Stimulated activated CD8-positive, alpha-beta memory T cell treated with anti-CD3 and anti-CD28 coated beads, Interleukin-2, amount 100 ng/mL, for 48 hours (primary cell): ENCODE results near the gene MYH11.
"Not testable (repeated sequence)": the region's sequence is repeated elsewhere in the genome, so short reads cannot be mapped to it uniquely, and the experiment has no call there.

Experiments
- DNase-seq, 2 donors: peaks; one replicate each; pipeline ENCODE4 v3.0.0-alpha.2; 2020; ENCODE audit warnings: low read depth in 2 of 2

The MYH11 gene

DNA sequence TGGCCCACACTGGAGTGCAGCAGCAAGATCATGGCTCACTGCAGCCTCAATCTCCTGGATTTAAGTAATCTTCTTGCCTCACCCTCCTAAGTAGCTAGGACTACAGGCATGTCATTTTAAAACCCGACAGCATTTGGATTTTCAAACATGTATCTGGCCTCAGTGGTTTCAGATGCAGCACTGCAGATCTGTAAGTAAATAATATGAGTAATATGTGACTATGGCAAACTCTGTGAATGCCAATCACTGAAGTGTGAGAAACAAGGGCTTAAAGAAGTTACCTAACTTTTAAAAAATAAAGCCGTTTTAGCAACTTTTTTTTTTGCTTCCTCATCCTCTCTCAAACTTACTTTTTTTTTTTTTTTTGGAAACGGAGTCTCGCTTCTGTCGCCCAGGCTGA is 19.7 kb upstream of the MYH11 start:
- DNase-seq: no peak

DNA sequence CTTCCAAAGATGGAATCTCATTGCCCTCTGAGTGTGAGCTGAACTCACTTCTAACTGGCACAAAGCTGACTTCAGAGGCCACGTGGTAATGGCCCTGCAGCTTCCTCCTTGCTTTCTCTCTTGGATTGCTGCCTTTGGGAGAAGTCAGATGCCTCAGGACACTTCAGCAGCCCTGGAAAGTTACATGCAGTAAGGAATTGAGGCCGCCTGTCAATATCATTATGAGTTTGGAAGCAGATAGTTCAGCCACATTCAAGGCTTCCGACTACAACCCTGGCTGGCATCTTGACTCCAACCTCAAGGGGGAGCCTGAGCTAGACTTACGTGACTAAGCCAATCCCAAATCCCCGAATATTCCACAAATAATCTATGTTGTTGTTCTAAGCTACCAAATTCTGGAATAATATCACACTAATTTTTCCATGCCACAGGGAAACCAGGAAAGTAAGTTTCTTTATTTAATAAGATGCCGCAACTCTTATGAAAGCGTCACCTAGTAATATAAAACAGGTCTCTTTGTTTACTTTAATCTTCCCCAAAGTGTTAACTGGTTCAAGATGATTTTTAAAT is 18.0 kb upstream of the MYH11 start:
- DNase-seq: no peak

DNA sequence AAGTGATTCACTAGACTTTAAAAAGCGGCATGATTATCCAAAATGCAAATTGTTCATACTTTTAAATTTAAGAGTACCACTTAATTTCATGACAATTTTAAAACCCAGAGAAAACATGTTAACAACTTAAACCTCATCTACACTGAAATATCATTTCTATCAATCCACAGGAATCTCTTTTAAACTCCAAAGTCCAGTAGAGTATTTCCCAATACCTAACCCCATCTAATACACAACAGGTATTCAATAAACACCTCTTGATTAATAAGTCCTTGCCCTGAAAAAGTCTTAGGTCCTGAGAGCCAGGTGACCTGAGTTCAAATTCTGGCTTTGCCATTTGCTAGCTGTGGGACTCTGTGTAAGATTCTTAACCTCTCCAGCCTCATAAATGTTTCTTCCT is 16.9 kb upstream of the MYH11 start:
- no peak for DNase-seq

DNA sequence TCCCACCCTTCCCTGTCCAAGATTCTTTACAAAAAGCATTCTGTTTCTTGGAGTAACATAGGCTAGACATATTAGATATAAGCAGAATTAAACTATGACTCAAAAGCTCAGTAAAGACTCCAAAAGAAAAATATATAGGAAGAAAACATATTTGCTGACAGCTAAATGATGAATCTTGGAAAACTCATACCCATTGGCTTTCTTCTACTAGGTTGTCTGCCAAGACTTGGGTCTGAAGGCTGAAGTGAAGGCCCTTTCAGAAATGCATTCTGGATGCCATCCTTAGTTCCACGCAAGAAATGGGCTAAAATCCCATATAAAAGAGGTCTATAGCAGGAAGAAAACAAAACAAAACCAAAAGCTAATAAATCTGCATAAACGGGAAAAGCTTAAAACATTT is 16.5 kb upstream of the MYH11 start:
- DNase-seq: no peak

DNA sequence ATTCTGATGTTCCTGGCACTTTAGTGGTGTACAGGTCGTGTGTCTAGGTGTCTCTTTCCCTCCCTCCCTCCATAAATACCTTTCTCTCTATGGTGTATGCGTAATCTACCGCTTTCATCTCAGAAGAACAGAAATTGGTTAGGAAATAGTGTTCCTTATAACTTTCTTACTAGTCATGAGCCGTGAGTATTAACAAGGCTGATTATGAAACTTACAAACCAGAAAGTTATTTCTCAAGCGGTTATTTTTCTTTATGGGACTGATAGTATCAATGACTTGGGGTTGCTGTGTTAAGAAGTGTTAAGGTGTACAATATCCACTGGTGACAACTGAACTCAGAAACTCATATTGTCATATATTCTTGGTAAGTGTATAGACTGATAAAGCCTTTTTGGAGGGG is 13.2 kb upstream of the MYH11 start:
- DNase-seq: no peak

DNA sequence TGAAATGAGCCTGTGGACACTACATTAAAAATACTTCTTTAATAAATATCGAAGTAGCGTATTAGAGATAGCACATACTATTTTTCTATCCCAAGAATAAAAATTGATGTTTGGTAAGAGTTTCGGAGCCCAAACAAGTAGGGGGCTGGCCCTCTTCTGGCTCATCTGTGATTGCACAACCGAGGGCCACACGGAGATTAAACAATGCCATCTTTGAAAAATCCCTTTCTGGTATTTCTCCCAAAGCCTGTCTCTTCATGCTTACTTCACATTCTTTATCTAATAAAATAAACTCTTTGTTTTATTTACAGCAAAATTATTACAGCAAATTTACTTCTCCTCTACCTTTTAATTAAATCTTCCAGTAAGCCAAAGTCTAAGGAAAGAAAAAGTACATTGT is 9.6 kb upstream of the MYH11 start:
- DNase-seq: no peak

DNA sequence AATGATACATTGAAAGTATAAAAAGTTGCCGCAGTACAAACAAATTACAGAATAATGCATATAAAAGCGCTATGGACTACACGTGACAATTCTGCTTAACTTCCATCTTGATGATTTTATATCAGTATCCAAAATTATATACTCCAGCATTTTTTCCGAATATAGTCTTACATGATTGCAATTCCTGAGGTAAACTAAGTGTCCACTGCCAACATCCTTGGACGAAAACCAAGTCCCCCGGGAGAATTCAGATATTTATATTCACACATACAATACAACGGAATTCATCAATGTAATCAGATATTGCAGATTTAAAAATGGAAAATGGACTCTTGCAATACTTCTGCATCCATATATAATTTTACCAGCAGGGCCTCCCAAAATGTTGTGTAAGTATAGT is 8.9 kb upstream of the MYH11 start:
- DNase-seq: no peak

DNA sequence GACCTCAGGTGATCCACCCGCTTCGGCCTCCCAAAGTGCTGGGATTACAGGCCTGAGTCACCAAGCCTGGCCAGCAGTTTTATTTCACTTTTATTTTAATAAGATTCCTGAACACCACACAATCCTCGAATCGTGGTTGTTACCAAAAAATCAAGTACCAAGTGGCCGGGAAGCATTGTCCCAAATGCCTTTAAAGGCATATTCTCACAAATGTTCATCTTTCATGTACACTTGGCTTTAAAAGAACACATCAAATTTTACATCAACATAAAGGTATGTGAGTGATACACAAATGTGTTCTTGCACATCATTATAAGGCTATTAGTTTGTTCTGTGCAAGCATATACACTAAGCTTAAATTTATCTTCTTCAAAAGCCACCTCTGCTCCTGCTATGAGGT is 8.1 kb upstream of the MYH11 start:
- no peak for DNase-seq

DNA sequence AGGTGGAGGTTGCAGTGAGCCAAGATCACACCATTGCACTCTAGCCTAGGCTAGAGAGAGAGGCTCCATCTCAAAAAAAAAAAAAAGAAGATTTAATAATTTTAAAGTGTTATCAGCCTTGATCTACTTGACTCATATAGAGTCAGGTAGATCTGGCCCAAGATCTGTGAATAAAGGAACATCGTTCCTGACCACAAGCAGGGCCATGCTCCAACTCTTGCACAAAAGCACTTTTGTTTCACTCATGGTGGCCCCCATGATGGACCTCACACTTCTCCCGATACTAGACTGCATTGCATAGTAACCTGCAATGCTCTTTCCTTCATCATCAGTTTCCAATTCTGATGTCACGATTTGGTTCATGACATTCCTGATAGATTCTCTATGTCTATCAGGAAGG is 5.2 kb upstream of the MYH11 start:
- no peak for DNase-seq

DNA sequence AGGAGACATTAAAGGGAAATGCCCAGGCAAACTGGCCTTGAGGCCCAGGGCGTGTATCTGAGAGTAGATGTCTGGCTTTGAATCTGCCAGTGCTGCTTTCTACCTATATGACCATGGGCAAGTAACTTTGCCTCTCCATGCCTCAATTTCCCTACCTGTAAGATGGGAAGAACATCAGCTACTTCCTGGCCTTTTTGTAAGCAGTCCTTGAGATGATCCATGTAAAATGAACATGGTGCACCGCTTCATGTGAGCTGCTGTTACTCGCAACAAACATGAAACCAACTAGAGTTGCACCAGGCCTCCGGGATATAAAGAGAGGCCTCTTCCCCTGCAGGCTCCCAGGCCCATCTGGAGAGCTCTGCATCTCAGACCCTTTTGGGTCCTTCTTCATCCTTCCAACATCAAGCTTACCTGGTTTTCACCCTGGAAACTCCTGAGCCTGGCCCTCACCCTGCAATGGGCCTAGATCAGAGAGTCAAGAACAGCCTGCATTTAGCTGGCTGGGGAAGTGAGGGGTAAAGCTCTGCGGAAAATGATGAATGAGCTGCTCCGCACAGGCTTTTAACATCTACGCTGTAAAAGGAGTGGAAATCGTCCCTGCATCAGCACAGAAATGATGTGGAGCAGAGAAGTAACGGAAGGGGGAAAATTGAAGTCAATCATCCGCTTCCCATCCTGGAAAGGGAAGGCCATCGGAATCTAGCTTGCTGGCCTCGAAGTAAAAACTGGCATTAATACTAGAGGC is 2.3 kb upstream of the MYH11 start:
- no peak for DNase-seq

DNA sequence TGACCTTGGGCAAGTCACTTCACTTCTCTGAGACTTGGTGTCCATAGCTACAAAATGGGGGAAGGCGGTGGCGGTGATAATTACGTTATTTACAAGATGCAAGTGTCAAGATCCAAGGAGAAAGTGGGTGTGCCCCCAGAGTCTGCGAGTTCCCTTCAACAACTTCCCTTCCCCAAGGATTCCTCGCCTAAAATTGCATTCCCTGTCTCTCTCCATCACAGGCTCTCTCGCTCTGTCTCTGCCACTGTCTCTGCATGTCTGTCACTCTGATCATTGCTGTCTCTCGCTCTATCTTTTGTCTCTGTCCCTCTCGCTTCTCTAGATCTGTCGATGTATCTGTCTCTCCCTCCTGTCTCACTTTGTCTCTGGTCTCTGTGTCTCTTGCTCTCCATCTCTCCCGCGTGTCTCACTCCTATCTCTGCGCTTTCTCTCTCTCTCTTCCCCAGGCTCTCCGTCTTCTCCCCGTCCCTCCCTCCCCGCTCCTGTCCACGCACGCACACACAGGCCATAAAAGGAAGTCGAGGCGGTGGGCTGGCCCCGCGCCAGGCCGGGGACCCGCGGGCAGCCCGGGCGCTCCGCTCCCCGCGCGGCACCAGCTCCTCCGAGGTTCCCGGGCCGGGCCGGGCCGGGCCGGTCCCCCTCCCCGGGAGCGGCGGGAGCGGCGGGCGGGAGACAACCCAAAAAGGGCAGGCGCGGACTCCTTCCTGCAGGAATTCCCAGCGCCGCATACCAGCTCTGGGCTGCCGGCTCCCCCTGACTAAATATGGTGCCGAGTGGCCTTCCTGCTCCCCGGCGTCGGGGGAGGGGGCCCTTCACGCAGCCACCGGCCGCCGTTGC is 1.1 kb upstream of the MYH11 start:
- DNase-seq: no peak

DNA sequence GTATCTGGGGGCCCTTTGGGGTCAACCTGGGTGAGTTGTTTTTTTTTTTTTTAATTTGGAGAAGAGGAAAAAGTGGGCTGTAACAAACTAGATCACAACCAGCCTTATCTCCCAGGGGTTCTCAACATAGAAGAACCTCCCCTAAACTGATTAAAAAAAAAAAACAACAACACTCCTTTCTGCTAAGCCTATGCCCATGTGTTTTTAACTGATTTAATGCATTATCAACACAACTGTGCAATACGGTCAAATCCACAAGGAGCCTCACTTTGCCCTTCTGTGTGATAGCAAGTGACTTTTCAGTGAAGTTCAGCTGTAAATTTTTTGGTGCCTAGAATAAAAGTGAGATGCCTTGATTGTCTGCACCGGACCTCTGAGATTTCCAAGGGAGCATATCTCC is 646 bp downstream of the MYH11 start:
- no peak for DNase-seq

DNA sequence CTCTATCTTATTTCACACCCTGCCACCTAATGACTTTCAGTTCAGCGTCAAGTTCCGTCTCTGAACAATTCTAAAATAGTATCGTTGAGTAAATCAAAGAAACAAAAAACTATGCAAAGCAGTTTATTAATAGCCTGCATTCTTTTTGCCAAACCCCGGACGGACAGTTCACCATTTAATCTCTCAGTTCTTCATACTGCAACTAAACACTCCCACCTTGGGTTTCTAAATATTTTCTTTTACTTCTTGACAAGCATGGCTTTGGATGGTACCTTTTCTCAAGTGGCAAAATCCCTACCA is 1.2 kb downstream of the MYH11 start:
- DNase-seq: no peak

DNA sequence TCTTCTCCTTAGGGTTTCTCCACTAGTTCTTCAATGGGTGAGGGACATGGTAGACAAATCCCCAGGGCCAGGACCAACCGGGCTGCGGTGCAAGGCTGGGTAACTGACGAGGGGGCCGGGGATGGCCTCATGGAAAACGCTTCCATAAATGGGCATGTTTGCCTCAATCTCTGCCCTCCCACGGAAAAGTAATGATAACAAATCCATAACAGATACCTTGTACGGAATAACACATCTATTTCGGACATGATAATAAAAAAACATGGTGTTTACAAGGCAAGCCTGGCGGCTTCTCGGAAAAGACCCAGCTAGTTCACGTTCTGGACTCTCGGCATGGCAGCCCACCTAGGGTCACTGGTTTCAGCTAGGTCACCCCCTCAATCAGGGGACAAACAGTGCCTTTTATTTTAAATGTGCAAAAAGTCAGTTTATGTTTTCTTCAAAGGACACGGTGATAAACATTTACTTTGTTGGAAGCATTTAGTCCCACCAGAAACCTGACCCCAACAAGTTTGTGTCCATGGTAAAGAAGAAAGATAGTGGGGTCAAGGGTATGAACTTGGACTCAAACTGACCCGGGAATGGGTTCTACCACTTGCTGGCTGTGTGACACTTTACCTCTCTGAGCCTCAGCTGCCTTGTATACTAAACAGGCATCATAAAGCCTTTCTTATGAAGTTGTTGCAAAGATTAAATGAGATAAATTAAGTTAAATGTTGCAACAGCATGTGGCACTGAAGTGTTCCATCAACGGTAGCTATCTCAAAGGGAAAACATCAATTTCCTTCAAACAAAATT is 1.7 kb downstream of the MYH11 start:
- DNase-seq: no peak

DNA sequence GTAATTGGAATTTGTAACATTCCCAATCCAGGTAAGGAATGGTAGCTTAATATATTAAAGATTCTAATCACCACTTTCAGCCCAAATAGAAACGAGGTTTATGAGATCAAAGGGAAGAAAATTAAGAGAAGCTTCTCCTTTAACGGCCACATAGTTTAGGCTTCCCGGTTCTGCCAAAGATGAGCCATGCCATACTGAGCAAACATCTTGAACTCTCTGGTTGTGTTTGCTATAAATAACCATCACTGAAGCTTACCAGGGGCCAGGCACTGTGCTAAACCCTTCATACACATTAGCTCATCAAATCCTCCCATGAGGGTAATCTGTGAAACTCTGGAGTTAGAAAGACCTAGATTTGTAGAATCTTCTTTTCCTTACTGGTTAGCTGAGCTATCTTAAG is 2.8 kb downstream of the MYH11 start:
- DNase-seq: no peak

DNA sequence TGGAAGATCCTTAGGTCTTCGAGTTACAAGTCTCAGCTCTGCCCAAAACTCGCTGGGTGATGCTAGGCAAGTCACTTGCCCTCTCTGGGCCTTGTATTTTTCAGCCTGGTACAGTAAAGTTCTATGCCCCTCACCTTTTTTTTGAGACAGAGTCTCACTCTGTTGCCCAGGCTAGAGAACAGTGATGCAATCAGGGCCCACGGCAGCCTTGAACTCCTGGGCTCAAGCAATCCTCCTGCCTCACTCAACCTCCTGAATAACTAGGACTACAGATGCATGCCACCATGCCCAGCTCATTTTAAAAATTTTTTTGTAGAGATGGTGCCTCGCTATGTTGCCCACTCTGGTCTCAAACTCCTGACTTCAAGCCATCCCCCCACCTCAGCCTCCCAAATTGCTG is 3.8 kb downstream of the MYH11 start:
- DNase-seq: no peak

DNA sequence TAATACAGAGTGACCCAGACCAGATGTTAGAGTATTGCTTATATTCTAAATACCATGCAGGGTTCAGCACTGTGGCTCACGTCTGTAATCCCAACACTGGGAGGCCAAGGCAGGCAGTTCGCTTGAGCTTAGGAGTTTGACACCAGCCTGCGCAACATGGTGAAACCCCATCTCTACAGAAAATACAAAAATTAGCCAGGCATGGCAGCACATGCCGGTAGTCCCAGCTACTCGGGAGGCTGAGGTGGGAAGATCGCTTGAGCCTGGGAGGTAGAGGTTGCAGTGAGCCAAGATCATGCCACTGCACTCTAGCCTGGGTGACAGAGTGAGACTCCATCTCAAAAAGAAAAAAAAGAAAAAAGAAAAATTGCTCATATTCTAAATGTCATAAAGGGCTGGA is 6.3 kb downstream of the MYH11 start:
- DNase-seq: not testable (repeated sequence)

DNA sequence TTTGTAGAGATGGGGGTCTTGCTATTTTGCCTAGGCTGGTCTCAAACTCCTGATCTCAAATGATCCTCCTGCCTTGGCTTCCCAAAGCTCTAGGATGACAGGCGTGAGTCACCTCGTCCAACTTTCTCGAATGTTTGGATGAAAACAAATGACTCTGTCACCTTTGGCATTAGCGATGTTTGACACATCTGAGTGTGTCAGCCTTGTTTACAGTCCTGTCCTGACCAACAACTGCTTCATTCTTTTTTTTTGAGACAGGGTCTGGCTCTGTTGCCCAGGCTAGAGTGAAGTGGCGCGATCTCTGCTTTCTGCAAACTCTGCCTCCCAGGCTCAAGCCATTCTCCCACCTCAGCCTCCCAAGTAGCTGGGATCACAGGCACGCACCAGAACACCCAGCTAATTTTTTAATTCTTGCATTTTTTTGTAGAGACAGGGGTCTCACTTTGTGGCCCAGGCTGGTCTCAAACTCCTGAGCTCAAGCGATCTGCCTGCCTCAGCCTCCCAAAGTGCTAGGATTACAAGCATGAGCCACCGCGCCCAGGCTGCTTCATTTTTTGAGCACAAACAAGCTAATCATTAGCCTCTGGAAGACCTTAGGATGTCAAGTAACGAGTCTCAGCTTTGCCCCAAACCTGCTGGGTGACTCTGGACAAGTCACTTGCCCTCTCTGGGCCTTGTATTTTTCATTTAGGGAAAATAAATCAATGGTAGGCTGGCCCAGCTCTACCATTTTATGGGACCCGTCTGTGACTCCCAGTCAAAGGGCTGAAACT is 7.4 kb downstream of the MYH11 start:
- DNase-seq: no peak

DNA sequence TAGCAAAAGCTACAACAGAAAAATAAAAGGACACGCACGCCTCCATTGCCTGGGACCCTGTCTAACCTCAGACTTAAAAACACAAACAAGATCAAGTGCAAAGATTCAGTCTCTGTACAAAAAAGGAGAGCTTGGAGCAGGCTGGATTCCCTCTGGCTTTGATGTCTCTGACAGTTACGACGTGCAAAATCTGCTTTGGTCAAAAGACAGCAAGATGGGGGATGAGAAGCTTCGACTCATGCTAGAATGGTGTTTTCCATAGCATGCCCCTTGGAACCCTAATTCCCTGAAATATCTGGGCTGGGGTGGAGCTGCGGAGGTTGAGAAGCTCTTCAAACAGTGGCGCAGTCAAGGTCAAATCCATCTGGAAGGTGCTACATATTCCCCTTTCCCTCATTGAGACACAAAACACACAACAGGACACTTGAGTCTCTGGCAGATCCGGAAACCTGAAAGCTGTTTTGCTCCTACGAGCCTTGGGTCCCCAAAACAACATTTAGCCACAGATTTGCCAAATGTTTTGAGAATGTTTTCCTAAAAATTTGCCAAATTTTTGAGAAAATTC is 9.1 kb downstream of the MYH11 start:
- DNase-seq: no peak

DNA sequence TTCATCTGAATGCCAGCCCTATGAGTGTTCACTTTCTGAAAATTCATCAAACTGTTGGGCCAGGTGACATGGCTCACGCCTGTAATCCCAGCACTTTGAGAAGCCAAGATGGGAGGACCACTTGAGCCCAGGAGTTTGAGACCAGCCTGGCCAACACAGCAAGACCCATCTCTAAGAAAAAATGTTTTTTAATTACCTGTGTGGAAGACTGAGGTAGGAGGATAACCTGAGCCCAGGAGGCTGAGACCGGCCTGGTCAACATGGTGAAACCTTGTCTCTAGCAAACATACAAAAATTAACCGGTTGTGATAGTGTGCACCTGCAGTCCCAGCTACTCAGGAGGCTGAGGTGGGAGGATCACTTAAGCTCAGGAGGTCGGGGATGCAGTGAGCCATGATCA is 10.3 kb downstream of the MYH11 start:
- DNase-seq: no peak

DNA sequence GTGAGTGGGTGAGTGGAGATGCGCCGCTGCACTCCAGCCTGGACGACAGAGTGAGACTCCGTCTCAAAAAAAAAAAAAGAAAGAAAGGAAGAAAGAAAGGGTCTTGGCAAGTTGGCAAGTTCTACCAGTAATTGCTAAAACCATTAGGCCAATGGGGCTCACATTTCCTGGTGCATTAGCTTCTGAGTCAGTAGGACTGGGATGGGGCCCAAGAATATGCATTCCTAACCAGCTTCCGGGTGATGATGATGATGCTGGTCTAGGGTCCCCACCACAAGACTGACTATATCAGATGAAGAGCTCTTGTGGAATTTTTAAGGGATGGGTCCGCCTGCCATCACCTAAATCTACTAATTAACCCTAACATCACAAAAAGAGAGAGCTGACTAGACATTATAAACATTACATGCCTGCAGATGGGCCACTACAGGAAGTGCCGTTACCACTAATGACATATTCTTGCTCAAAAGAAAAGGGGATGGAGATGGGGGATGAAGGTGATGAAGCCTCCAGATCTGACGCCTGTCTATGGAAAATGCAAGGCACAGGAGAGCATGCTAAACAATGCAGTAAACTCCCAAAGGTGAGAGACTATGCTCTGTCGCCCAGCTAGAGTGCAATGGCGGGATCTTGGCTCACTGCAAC is 13.1 kb downstream of the MYH11 start:
- no peak for DNase-seq
